Measurements from ENCODE around the gene GUCY1A2.

Gene GUCY1A2

DNA sequence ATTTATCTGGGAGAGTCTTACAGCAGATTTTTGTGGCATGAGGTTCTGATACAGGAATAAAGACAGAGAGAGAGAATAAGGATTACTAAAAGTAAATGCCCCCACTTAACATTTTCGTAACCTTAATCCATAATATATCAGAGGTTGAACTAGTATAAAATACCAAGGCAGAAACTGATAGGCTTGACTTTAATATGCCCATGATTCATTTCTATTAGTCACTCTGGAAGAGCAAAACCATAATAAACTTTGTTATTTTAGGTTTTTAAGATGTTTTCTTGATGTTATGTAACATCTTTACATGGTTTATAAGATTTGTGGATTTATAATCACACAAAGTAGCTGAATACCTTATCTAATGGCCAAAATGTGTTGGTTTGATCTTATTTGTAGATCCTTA, 19.1 kb downstream of the GUCY1A2 start:
- in situ Hi-C loops (cut with MboI; ENCODE audit: low sequenced_read_pairs, unreplicated experiment): no loop called here
- DNase-seq (ENCODE audit: low spot score): no peak
- TF ChIP-seq, protein P1, sequence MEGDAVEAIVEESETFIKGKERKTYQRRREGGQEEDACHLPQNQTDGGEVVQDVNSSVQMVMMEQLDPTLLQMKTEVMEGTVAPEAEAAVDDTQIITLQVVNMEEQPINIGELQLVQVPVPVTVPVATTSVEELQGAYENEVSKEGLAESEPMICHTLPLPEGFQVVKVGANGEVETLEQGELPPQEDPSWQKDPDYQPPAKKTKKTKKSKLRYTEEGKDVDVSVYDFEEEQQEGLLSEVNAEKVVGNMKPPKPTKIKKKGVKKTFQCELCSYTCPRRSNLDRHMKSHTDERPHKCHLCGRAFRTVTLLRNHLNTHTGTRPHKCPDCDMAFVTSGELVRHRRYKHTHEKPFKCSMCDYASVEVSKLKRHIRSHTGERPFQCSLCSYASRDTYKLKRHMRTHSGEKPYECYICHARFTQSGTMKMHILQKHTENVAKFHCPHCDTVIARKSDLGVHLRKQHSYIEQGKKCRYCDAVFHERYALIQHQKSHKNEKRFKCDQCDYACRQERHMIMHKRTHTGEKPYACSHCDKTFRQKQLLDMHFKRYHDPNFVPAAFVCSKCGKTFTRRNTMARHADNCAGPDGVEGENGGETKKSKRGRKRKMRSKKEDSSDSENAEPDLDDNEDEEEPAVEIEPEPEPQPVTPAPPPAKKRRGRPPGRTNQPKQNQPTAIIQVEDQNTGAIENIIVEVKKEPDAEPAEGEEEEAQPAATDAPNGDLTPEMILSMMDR (IDR thresholded peaks at IDR 0.05; ENCODE audit: borderline replicate concordance, control extremely low read depth, extremely low read depth, insufficient read depth, missing control alignments): no peak

DNA sequence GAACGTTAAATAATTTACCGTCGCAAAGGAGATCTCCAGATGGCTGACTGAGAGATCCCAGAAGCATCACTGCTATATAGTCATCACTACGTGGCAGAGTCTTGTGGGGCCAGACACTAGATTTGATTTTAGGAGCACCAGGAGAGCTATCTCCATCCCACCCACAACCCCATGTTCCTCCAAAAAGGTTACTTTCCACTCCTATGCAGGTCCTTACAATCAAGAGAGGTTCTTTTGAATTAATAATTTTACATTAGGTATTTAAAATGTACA, 19.4 kb downstream of the GUCY1A2 start:
- TF ChIP-seq, protein P1 (IDR thresholded peaks at IDR 0.05; ENCODE audit: borderline replicate concordance, control extremely low read depth, extremely low read depth, insufficient read depth, missing control alignments): no peak
- in situ Hi-C loops (cut with MboI; ENCODE audit: low sequenced_read_pairs, unreplicated experiment): no loop called here
- no peak for DNase-seq (ENCODE audit: low spot score)

DNA sequence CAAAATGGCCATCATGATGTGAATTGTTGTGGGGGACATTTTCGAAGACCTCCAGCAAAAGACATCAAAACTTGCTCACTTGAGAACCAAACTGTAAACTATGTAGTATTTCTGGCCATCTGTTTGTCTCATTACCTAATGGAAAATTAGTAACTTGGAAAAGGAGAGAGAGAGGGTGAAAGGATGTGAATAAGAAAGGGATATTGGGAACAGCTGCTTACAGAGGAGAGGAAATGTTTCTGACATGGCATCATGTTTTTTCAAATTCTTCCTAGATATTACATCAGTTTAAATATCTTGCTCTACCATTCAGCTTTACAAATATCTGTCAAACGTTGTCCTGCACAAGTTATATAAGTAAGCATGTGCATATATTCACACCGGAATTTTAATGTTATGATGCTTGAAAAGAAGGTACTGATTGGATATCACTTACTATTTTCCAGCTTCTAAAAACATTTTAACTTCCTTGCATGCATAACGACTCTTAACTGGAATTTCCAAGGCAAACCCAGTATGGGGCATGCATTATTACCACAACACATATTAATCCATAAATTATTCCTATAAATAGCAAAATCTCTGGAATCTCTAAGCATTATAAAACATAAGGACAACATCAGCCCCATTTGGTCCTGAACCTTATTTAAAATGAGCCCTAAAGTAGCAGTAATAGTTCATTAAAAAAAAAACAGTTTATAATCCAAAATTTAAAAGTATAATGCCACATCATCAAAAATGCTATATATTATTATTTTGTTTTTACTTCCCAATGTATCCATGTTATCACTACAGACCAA, 20.0 kb downstream of the GUCY1A2 start:
- TF ChIP-seq, protein P1 (IDR thresholded peaks at IDR 0.05; ENCODE audit: borderline replicate concordance, control extremely low read depth, extremely low read depth, insufficient read depth, missing control alignments): no peak
- in situ Hi-C loops (cut with MboI; ENCODE audit: low sequenced_read_pairs, unreplicated experiment): no loop called here
- no peak for DNase-seq (ENCODE audit: low spot score)

DNA sequence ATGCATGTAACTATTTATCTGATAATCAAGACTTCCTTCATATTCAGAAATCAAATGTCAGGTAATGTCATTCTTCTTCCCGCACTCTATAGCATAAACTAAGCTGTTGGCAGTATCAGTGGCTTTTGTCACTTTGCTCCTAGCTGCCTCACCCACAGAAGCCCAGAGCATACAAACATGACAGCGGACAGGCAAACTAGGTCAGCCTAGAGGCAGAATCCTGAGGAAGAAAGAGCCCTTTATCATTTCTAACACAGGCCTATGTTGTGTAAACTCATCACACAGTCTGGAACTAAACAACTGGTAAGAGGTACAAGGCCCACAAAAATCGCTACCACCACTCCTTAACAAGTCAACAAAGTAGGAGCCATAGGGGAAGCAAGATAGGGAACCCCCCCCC, 21.0 kb downstream of the GUCY1A2 start:
- no peak for DNase-seq (ENCODE audit: low spot score)
- TF ChIP-seq, protein P1 (IDR thresholded peaks at IDR 0.05; ENCODE audit: borderline replicate concordance, control extremely low read depth, extremely low read depth, insufficient read depth, missing control alignments): no peak
- in situ Hi-C loops (cut with MboI; ENCODE audit: low sequenced_read_pairs, unreplicated experiment): no loop called here

DNA sequence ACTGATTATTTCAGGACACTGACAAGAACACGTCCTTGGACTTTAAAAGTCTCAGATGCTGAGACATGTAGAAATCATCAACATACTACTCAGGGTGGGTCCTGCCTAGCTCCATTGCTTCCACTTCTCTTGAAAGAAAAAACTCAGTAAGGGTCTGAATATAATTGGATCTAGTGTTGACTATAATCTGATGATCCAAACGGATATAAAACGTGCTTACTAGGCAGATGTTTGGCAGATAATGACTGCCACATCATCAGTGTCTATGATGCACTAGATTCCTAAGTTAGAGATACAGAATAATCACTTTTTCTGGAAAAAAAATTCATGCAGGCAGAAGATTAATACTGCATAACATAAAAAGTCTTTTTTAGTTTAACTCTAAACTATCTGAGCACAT, 21.6 kb downstream of the GUCY1A2 start:
- no peak for DNase-seq (ENCODE audit: low spot score)
- in situ Hi-C loops (cut with MboI; ENCODE audit: low sequenced_read_pairs, unreplicated experiment): no loop called here
- TF ChIP-seq, protein P1 (IDR thresholded peaks at IDR 0.05; ENCODE audit: borderline replicate concordance, control extremely low read depth, extremely low read depth, insufficient read depth, missing control alignments): no peak

DNA sequence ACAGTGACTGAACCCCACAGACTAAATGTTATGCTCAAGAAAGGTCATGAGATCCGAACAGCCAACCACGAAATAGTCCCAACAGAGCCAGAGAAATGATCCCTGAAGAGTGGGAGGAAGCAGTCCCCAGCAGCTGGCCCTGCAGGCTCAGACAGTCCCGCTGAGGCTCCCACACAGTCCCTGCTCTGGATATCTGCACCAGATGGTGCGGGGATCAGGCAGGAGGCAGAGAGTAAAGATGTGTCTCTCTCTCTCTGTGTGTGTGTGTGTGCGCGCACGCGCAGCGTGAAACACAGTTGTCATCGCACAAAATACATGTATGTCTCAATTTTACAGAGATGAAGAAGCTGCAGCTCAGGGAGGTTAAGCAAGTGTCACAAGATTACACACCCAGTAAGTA, 27.9 kb downstream of the GUCY1A2 start:
- DNase-seq (ENCODE audit: low spot score): no peak
- TF ChIP-seq, protein P1 (IDR thresholded peaks at IDR 0.05; ENCODE audit: borderline replicate concordance, control extremely low read depth, extremely low read depth, insufficient read depth, missing control alignments): no peak
- in situ Hi-C loops (cut with MboI; ENCODE audit: low sequenced_read_pairs, unreplicated experiment): no loop called here
